Stimulated activated CD8-positive, alpha-beta memory T cell treated with anti-CD3 and anti-CD28 coated beads, Interleukin-4, amount 100 ng/mL, for 1 hour (primary cell): Measurements from ENCODE around the gene CFAP410.

Source experiments
- DNase-seq, 2 donors: peaks; one replicate each; pipeline ENCODE4 v3.0.0-alpha.2; 2020; ENCODE audit warnings: low read depth in 2 of 2, low spot score in 1 of 2

CFAP410 gene

DNA sequence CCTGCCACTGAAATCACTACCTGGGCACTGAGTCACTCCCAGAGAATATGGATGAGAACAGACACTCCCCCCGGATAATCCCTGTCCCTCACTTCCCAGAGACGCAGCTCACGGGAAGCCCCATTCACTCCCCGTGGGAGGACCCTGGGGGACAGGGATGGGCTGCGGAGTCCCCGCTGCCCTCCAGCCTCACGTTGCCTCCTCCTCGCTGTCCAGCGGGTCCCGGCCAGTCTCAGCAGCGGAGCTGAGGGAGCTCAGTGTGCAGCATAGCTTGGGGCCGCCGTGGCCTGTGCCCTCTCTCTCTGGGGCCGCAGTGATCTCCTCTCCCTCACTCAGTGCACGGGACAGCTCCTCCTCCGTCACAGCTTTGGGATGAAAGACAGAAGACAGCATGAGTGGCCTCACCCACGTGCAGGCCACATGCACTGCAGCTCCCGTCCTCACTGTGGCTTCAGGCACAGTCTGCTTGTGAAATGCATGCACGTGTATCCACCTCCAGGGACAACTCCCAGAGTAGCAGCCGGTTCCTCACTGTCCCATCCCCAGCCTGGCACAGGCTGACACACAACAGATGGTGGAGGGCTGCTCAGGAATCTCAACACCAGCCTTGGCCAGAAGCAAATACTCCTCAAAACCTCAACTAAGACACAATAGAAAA is 7.4 kb downstream of the CFAP410 start:
- DNase-seq, result no peak

DNA sequence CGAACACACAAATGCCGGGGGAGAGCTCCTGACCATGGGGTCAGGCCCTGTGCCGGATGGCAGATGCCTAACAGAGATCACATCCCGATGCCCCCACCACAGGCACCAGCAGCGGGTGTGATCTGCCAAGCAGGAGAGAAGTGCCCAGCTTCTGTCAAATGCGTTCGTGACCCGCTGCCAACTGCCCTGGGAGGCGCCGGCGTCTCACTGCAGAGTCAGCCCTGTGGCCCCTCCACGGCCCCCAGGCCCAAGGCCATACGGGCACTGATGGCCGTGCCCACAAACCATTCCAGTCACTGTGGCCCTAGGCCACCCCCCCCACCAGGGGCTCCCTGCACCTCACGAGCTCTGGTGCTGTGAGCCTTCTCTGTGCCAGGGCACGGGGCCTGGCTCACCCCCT is 8.0 kb downstream of the CFAP410 start:
- no peak for DNase-seq

DNA sequence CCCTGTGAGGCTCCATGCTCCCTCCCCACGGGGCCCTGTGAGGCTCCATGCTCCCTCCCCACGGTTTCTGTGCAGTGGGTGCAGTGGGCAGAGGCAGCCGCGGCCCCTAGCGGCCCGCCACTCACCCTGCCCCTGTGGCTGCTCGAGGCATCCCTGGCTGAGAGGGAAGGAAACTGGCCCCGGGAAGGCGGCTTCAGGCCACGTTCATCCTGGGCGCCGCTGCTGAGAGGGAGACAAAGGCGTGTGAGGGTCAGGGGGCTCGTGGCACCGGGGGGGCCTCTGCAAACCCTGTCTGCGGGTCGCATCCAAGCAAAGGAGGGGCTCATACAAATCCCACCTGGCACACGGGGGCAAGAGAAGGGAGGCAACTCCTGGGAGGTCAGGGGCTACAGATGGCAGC is 8.5 kb downstream of the CFAP410 start:
- no peak for DNase-seq

DNA sequence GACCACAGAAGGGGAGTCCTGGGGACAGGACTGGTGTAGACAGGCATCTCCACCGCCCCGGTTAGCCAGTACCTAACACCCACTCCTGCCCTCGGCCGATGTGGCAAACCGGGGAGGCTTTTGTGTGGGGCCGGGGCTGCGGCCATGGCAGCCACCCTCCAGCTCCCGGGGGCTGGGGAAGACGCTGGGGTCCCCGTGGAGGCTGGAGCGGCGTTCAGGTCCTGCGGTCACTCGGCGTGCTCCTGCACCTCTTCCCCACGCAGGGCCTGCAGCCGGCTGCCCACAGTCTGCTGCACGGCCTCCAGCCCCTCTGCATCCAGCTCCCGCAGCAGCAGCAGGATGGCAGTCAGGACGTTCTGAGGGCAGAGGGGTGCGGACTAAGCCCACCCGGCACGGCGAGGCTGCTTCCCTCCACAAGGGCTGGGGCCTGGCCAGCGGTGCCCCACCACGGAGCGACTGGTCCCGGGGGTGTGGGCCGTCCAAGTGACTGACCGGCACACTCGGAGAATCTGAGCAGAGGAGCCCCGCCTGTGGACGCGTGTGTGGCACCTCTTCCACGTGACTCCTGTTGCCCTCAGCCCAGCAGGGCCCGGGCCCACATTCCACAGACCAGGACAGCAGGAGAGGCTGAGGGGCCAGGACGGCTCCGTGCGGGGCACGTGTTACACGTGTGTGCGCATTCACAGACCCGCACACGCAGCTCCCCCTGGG is 9.1 kb downstream of the CFAP410 start:
- DNase-seq, result no peak

DNA sequence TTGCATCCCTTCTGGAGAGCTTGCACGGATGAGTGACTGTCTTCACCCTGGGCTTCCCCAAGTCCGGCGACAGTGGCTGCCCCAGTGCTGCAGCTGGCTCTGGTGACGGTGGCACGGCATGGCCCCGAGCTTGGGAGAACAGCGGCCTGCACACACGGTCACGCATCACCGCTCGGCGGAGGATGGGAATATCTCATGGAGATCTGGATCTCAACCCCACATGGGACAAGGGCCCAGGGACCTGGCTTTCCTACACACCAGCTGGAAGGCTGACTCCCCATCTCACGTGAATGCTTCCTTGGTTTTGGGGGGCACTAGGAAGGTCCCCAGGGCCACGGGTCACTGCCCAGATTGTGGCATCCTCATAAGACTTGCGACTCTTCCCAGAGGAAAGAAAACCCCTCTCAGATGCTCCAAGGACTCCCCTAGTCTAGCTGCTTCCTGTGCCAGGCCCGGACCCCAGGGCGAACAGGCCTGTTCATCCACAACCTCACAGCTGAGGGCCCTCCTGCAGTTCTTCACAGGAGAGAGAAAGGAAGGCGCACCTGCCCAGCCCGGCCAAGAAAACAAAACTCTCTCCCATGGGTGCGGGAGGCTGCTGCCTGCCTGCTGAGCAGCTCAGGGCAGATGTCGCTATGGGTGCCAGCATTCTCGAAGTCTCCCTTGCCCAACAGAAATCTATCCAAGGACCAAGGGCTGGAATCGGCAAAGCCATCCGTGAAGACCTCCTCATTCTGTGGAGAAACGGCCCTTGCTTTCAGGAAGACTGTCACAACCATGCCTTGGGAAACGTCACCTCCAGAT is 9.9 kb downstream of the CFAP410 start:
- DNase-seq, result no peak

DNA sequence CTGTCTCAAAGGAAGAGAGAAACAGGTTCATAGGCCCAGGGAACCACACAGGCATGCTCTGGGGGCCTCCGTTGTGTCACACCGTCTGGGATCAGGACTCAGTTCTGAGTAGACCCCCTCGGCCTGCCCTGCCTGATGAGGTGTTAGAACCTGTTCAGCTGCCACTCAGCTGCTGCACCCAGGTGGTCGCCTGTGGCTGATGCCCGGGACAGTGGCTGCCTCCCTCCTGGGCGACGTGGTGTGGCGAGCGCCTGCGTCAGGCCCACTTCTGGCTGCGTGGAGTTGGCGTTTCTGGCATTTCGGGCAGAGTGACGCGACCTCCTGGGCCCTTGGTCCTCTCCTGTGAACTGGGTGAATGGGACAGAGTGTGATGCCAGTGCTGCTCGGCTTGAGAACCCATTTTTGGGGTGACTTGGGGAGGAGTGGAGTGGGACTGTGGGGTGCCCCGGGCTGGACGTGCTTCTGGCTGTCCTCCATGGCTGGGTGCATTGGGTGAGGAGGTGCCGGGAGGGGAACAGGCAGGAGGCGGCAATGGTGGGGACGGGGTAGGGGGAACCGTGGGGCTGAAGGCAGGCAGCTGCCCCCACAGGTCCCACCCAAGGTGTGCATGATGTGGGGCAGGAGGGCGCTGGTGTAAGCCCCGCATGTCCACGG is 10.8 kb downstream of the CFAP410 start:
- no peak for DNase-seq

DNA sequence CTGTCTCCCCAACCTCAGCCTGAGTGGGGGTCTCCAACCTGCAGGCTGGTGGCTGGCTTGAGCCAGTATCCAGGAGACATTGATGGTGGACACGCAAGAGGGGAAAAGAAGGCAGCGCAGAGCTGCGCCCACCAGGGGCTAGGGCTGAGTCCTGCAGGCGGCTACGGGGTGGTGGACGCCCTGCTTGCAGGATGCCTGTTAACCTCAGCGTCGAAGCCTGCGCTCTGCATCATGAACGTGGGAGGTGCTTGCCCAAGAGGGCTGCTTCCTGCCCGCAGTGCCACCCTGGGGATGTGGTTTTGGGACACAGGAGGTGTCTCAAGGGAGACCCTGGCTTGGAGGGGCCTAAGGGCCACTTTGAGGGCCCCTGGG is 11.6 kb downstream of the CFAP410 start:
- DNase-seq, result no peak

DNA sequence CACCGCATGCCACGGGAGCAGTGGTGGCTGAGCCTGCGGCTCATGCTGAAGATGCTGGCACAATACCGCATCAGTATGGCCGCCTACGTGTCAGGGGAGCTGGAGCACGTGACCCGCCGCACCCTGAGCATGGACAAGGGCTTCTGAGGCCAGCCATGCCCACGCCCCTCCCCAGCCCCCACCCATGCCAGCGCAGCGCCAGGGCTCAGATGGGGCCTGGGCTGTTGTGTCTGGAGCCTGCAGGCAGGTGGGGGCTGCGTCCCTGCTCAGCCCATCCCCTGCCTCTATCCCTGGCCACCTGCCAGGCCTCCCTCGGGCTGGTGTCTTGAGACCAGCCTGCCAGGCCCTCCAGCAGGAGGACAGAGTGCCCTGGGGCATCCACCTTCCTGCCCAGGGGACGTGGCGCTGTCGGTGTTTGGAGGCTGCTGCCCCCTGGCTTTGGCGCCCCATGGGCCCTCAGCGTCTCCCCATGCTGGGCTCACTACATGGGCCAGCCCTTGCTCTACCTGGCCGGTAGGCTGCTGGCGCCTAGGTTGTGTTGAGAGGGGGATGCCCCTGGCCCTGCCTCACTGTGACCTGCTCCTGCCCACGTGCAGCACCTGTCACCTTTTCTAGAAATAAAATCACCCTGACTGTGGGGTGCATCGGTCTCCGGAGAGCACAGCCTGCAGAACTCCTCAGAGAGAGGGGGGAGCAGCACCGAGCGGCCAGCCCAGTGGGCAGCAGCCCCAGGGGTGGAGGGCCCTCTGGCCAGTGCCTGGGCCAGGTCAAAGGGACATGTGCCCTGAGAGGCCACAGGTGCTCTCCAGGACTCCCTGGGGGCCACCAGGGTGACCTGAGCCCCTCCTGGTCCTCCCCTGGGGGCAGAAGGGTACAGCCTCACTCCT is 12.2 kb downstream of the CFAP410 start:
- no peak for DNase-seq

DNA sequence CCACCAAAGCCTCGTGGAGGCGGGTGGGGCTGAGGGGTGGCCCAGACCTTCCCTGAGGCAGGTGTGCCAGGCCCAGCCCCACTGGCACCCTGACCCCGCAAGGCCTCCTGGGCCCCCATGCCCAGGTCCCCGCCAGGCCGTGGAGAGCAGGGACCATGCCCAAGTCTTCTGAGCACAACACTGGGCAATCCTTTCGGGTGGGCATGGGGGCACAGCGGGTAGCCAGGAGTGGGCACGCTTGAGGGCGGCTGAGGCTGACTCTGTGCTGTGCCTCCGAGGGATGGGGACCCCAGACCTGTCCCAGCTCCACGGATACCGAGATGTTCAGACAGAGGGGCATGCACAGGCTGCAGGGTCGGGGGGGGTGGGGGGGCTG is 12.9 kb downstream of the CFAP410 start:
- DNase-seq, result no peak

DNA sequence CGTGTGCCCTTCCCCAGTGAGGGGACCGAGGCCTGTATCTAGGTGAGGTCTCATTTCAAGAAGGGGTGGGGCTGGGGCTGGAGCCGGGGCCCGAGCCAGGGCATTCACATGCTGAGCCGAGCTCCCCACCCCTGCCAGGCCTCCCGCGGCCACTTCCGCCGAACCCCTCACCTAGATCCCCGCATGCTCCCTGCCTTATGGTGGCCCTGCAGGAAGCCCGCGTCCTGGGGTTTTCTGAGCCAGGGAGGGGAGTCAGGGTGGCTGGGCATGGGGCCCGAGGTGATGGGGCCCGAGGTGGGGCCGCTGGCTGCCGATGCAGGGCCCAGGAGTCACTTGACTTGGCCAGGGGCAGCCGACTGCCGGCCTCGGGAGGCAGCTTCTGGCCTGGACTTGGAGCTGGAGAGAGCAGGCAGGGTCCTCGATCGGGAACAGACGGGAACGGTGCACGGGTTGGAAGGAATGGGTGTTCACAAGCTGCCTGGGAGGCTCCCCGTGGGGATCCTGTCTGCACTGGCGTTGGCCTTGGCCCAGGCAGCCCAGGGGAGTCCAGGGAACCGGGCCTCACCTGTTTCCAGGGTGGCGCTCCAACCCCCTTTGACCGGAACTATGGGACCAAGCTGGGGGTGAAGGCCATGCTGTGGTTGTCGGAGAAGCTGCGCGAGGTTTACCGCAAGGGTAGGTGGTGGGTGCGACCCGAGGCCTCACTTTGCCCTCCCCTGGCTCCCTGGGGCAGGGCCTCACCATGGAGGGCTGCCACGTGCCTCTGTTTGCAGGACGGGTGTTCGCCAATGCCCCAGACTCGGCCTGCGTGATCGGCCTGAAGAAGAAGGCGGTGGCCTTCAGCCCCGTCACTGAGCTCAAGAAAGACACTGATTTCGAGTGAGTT is 13.6 kb downstream of the CFAP410 start:
- no peak for DNase-seq

DNA sequence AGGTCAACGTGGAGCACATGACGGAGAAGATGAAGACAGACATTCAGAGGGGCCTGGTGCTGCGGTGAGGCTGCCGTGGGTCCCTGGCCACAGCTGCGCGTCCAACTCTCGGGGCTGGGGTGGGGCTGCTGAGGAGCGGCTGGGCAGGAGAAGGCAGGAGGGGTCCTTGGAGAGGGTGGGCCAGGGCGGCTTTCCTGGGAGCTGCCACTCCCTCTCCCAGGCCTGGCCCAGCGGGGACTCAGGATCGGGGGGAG is 14.4 kb downstream of the CFAP410 start:
- DNase-seq, result no peak

DNA sequence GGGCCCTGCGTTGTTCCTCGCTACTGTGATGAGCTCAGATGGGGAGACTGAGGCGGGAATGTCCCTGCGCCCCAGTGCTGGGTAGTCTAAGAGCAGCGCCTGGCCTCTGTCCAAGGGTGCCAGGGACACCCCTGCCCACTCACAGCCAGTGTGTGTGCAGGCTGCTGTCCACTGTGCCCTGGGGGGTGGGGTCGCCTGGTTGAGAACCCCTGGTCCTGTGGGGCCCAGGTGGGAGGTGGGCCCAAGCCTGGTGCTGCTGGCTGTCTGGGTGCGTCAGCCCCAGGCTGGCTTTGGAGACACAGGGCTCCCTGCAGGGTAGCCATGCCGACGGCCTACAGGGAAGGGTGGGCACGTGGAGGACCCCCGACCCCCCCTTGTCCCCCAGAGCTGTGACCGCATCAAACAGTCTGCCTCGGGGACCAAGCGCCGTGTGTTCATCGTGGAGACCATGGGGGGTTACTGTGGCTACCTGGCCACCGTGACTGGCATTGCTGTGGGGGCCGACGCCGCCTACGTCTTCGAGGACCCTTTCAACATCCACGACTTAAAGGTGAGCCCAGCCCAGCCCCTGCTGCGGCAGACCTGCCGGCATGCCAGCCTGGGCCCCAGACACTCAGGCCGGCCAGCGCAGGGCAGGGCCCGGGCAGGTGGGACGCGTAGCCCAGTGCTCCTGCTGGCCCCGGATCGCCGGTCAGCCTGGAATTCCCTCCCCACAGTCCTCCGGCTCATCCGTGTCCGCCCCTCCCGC is 14.9 kb downstream of the CFAP410 start:
- DNase-seq, result no peak

DNA sequence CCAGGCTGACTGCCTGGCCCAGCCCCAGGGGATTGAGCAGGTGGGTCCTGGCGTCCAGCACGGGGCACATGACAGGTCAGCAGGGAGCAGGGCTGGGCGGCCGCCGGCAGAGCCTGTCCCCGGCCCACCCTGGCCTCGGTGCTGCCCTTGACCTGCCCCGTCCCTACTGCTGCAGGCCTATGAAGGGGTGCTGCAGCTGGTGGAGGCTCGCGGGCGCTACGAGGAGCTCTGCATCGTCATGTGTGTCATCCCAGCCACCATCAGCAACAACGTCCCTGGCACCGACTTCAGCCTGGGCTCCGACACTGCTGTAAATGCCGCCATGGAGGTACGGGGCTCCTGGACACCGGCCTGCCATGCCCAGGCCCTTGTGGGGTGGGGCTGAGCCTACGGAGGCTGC is 15.6 kb downstream of the CFAP410 start:
- no peak for DNase-seq

DNA sequence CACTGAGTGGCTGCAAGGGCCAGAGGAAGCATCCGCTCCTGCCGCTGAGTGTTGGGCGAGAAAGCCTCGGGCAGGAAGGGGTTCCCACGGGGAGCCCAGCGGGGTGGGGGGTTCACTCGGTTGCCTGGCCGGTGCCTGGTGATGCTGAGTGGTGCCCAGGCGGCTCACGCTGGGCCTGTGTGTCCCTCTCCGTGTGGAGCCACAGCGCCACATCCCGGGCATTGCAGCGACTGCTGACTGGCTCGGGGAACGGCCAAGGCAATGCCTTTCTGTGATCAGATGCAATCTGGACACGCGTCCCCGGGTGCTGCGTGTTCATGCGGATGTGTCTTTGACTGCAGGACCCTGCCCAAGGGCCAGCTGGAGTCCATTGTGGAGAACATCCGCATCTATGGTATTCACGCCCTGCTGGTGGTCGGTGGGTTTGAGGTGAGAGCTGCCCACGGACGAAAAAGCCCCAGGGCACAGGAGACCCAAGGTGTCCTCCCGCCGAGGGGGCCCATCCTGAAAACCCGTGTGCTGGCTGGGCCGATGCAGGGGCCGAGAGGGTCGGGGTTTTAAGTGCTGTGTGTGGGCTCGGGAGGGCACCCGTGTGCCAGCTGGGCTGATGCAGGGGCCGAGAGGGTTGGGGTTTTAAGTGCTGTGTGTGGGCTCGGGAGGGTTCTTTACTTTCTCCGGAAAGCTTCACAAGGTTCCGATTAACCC is 16.4 kb downstream of the CFAP410 start:
- no peak for DNase-seq

DNA sequence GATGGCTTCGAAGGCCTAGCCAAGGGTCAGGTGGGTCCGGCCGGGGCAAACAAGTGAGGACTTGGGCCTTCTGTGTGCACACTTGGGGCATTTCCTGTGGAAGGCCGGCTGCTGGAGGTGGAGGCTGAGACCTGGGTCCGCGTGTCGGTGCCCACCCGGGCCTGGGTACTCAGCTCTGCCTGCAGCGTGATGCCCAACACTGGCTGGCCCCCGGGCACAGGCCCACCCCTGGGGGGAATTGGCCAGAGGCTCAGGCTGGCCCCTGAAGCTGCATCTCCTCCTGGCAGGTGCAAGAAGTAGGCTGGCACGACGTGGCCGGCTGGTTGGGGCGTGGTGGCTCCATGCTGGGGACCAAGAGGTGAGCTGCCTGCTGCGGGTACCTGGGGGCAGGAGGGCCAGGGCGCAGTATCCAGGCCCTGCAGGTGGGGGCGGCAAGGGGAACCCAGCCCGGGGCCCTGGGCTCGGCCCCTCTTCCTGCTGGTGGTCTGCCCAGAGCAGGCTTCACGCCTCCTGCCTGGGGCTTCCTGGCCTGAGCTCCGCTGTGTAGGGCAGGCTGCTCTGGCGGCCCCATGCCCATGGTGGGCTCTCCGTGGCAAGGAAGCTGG is 17.2 kb downstream of the CFAP410 start:
- DNase-seq, result no peak

DNA sequence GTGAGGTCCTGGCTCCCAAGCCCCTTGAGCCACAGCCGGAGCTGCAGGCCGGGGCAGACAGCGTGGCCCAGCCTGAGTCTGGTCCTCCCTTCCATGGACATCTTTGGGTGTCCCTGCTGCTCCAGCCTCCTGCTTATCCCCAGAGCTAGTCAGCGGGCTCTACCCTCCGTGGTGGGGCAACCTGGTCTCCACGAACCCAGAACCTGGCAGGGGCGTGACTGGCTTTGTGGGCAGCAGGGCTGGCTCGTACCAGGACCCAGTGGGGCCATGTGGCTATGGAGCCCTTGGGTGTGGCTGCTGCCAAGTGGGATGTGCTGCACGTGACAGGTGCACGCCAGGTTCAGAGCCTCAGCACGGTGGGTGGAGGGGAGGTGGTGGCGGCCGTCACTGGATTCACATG is 18.3 kb downstream of the CFAP410 start:
- DNase-seq, result no peak

DNA sequence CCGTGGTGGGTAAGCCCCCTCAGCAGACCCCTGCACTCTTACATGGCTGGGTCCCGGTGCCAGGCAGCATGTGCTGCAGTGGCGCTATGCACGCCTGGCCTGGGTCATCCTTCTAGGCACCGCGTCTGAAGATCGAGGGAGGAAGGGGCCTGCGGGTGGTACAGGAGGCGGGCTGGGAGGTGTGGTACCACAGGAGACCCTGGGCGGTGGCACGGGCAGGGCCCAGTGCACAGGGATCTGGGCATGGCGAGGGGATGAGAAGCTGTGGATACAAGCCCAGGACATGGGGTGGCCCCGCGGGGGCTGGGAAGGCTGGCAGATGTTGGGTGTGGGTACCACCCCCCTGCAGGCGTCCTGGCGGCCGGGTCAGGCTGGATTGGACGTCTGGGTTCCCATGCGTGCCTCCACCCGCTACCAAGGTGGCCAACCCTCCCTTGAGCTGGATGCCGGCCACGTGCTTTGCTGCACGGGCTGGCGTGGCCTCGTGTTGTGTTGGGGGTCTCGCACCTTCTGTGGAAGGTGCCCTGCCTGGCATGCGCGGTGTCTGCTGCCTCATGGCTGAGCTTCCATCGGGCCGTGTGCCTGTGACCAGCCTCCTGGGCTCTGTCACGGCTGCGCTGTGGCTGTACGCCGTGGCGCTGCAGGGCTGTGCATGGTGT is 19.7 kb downstream of the CFAP410 start:
- no peak for DNase-seq
